OCI-LY3 (cell line): ENCODE results near the gene PRKACB.
"Not testable (repeated sequence)": the region's sequence is repeated elsewhere in the genome, so short reads cannot be mapped to it uniquely, and the experiment has no call there.

Experiments
- H2AFZ ChIP-seq: fragments of 200-600, 300-600 bp; shearing (Covaris generic); 2 replicates; pipeline ENCODE4 v1.6.0; 2014; ENCODE audit warnings: antibody characterized with exemption, low read depth, low read length
- H3K27ac ChIP-seq: fragments of 200-600, 300-600 bp; sonication (generic); 2 replicates; pipeline ENCODE4 v1.5.1; 2014; ENCODE audit warnings: mild to moderate bottlenecking, low read length, moderate library complexity, mixed read lengths
- H3K27me3 ChIP-seq: fragments of 200-600, 300-600 bp; sonication (generic); 2 replicates; pipeline ENCODE4 v1.6.1; 2014; ENCODE audit warnings: low read depth, low read length, mixed read lengths
- H3K36me3 ChIP-seq: fragments of 200-600, 300-600 bp; sonication (generic); replicated peaks from 2 replicates; pipeline ENCODE3; 2014; ENCODE audit warnings: low read depth, low read length, mixed read lengths
- H3K4me1 ChIP-seq: fragments of 300-600, 200-600 bp; sonication (generic); 2 replicates; pipeline ENCODE4 v1.6.1; 2014; ENCODE audit warnings: low read length, mixed read lengths
- H3K4me2 ChIP-seq: fragments of 200-600, 300-600 bp; sonication (generic); 2 replicates; pipeline ENCODE4 v1.6.1; 2014; ENCODE audit warnings: low read length, mixed read lengths
- H3K4me3 ChIP-seq: fragments of 300-600, 200-600 bp; sonication (generic); 2 replicates; pipeline ENCODE4 v1.5.1; 2014; ENCODE audit warnings: antibody characterized with exemption, mild to moderate bottlenecking, low read length, moderate library complexity
- H3K79me2 ChIP-seq: fragments of 300-600, 200-600 bp; shearing (Covaris generic); 2 replicates; pipeline ENCODE4 v1.6.1; 2014; ENCODE audit warnings: mild to moderate bottlenecking, low read length, mixed read lengths
- H3K9ac ChIP-seq: fragments of 300-600, 200-600 bp; shearing (Covaris generic); 2 replicates; pipeline ENCODE4 v1.6.0; 2014; ENCODE audit warnings: mild to moderate bottlenecking, low read length, moderate library complexity
- H3K9me3 ChIP-seq: fragments of 200-600, 300-600 bp; shearing (Covaris generic); 2 replicates; pipeline ENCODE4 v1.6.1; 2014; ENCODE audit warnings: low read length, mixed read lengths; ENCODE audit not compliant: insufficient read depth
- H4K20me1 ChIP-seq: fragments of 200-600, 300-600 bp; sonication (generic); 2 replicates; pipeline ENCODE4 v1.6.1; 2016; ENCODE audit warnings: low read length, mixed read lengths; ENCODE audit not compliant: insufficient read depth
- EZH2phosphoT487 ChIP-seq: fragments of 200-600 bp; shearing (Covaris generic); IDR thresholded peaks from 2 replicates; pipeline ENCODE4 v1.6.1; 2018; ENCODE audit warnings: antibody characterized with exemption, mixed run types, low read depth
- TF ChIP-seq, protein P1 (sequence below): fragments of 200-600, 300-600 bp; sonication (generic); IDR thresholded peaks from 2 replicates; pipeline ENCODE4 v1.5.1; 2014; ENCODE audit warnings: antibody characterized with exemption, low read length, low read depth

PRKACB gene

DNA sequence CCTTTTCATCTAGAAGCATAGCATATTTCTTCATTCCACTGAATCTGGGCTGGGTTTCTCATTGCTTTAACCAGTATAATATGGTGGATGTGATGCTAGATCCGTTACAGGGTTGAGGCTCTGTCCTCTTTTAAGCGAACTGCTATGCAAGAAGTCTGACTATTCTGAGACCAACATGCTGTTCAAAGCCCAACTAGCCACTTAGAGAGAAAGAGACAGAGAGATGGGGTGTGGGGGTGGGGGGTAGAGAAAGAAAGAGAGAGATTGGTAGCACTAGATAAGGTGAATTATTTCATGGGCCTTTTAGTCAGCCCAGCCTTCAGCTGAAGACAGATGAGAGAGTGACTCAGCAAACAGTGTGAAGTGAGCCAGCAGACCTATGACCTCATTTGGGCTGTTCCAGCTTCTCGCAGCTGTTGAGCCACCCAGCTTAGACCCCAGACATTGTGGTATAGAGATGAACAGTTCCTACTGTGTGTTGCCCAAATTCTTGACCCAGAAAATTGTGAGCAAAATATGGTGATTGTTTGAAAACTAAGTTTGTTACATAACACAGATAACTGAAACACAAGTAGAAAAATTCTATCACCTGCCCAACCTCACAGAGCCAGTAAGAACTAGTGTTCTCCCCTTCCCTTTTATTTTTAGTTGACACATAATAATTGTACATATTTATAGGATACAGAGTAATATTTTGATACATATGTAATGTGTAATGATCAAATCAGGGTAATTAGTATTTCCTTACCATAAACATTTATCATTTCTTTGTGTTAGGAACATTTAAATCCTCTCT is 40.7 kb upstream of the PRKACB start:
- H3K9ac ChIP-seq: no peak overlapping the region
- H3K4me2 ChIP-seq: peak overlapping the region; percentile 24
- H4K20me1 ChIP-seq: no peaks in the 10 kb centered on the region
- no peak overlapping the region for H3K27ac ChIP-seq
- H3K27me3 ChIP-seq: no peaks in the 10 kb centered on the region
- peaks cover 16% of the 10 kb centered on the region for H3K4me1 ChIP-seq
- TF ChIP-seq, protein P1, sequence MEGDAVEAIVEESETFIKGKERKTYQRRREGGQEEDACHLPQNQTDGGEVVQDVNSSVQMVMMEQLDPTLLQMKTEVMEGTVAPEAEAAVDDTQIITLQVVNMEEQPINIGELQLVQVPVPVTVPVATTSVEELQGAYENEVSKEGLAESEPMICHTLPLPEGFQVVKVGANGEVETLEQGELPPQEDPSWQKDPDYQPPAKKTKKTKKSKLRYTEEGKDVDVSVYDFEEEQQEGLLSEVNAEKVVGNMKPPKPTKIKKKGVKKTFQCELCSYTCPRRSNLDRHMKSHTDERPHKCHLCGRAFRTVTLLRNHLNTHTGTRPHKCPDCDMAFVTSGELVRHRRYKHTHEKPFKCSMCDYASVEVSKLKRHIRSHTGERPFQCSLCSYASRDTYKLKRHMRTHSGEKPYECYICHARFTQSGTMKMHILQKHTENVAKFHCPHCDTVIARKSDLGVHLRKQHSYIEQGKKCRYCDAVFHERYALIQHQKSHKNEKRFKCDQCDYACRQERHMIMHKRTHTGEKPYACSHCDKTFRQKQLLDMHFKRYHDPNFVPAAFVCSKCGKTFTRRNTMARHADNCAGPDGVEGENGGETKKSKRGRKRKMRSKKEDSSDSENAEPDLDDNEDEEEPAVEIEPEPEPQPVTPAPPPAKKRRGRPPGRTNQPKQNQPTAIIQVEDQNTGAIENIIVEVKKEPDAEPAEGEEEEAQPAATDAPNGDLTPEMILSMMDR: no peak
- TF ChIP-seq EZH2phosphoT487: no peak
- no peaks in the 10 kb centered on the region for H3K9me3 ChIP-seq
- H3K79me2 ChIP-seq: no peaks in the 10 kb centered on the region
- H3K36me3 ChIP-seq: no peaks in the 10 kb centered on the region
- no peak overlapping the region for H3K4me3 ChIP-seq
- no peak overlapping the region for H2AFZ ChIP-seq

DNA sequence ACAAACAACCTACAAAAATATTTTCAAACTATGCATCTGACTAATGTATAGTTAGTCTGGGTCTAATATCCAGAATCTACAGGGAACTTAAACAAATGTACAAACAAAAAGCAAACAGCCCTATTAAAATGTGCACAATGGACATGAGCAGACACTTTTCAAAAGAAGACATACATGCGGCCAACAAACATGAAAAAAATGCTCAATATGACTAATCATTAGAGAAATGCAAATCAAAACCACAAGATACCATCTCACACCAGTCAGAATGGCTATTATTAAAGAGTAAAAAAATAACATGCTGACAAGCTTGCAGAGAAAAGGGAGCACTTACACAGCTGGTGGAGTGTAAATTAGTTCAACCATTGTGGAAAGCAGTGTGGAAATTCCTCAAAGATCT is 36.5 kb upstream of the PRKACB start:
- not testable (repeated sequence) for H3K79me2 ChIP-seq, H3K4me2 ChIP-seq, H3K36me3 ChIP-seq, H3K9me3 ChIP-seq, H3K27me3 ChIP-seq, H2AFZ ChIP-seq, H3K9ac ChIP-seq, H3K27ac ChIP-seq, H4K20me1 ChIP-seq, H3K4me3 ChIP-seq
- H3K4me1 ChIP-seq: peaks cover 19% of the 10 kb centered on the region

DNA sequence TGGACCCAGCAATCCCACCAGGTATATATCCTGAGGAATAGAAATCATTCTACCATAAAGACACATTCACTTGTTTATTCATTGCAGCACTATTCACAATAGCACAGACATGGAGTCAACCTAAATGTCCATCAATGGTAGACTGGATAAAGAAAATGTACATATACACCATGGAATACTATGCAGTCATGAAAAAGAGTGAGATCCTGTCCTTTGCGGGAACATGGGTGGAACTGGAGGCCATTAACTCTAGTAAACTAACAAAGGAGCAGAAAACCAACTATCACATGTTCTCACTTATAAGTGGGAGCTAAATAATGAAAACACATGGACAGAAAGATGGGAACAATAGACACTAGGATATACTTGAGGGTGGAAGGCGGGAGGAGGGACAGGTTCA is 36.1 kb upstream of the PRKACB start:
- no peak overlapping the region for H2AFZ ChIP-seq
- no peak for TF ChIP-seq EZH2phosphoT487
- TF ChIP-seq, protein P1: no peak

DNA sequence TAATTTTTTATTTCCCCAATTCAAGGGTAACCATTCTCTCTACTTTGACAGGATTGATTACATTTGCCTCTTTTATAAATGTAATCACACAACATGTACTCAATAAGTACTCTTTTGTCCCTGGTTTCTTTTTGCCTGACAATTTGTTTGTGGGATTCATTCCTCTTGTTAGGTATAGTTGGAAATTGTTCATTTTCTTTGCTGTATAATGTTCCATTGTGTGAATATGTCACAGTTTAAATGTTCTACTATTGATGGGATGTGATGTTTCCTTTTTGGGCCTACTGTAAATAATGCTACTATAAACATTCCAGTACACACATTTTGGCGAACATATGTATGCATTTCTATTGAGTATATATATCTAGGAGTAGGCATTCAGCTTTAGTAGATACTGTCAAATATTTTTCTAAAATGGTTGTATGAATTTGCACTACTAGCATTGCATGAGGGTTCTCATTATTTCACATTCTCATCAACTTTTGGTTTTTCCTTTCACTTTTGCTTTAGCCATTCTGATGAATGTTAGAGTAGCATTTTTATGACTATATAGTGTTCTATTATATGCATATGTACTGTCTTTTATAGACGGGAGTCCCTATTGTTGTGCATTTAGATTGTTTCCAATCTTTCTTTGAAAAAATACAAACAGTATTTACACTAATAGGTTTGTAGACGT is 35.0 kb upstream of the PRKACB start:
- H3K27ac ChIP-seq: no peak overlapping the region
- H3K36me3 ChIP-seq: no peaks in the 10 kb centered on the region
- H4K20me1 ChIP-seq: no peaks in the 10 kb centered on the region
- H3K9ac ChIP-seq: no peak overlapping the region
- no peaks in the 10 kb centered on the region for H3K27me3 ChIP-seq
- no peaks in the 10 kb centered on the region for H3K79me2 ChIP-seq
- H3K4me1 ChIP-seq: peaks cover 9% of the 10 kb centered on the region
- H3K9me3 ChIP-seq: no peaks in the 10 kb centered on the region
- no peak overlapping the region for H3K4me3 ChIP-seq
- H2AFZ ChIP-seq: no peak overlapping the region
- no peak for TF ChIP-seq EZH2phosphoT487
- TF ChIP-seq, protein P1: no peak
- H3K4me2 ChIP-seq: no peak overlapping the region

More for the DNA sequence above, 36.1 kb upstream of the PRKACB start:
- Histone ChIP-seq H3K4me2 (no peak overlapping the region), H3K4me1 (peaks cover 18% of the 10 kb centered on the region), H3K36me3 (no peaks in the 10 kb centered on the region), H3K27me3 (no peaks in the 10 kb centered on the region), H3K27ac (no peak overlapping the region), H3K4me3 (no peak overlapping the region), H3K79me2 (no peaks in the 10 kb centered on the region), H3K9ac (no peak overlapping the region), H3K9me3 (no peaks in the 10 kb centered on the region), H4K20me1 (no peaks in the 10 kb centered on the region)
